ENCODE results near the gene CEMIP. TPM values are rescaled to one million over a fixed set of nuclear protein-coding genes. Genes with fewer than 3 reads are reported as not detected.

CEMIP gene
- total RNA-seq, 1 donor from 2014 or later: 3.6 TPM

DNA sequence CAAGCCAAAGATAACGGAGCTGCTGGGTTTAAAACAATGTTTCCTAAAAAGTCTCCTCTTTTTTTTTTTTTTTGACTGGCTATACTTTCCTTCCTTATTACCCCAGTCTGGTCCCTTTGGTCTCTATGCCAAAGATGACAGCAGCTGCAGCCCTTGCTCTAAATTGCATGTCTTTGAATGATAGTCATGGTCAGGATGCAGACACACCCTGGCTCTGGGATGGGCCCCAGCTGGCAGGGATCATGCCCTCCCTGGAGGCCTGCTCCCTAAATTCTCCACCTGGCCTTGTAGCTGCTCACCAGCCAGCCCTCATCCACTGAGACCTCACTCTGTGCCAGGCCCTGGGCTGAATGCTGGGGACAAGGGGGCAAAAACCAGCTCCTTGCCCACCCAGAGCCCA lies 114.6 kb downstream of the CEMIP start:
- H3K27me3 Mint-ChIP-seq (ENCODE audit: low read depth, unreplicated experiment): peaks cover 1% of the 10 kb centered on the region
- Histone ChIP-seq H3K4me2 (ENCODE audit: low read length) (no peak overlapping the region), H3K9ac (ENCODE audit: low read length) (no peak overlapping the region), H3K4me1 (ENCODE audit: insufficient read depth, low read length) (no peaks in the 10 kb centered on the region), H3K79me2 (ENCODE audit: insufficient read depth, low read length) (no peaks in the 10 kb centered on the region), H2AFZ (ENCODE audit: low read depth, low read length) (no peak overlapping the region), H4K20me1 (ENCODE audit: insufficient read depth, low read length) (no peaks in the 10 kb centered on the region), H3K36me3 (ENCODE audit: insufficient read depth, low read length) (peaks cover 4% of the 10 kb centered on the region), H3K9me3 (ENCODE audit: insufficient read depth, low read depth, low read length) (no peaks in the 10 kb centered on the region), H3K27ac (ENCODE audit: low read depth, low read length) (no peak overlapping the region), H3K27me3 (ENCODE audit: insufficient read depth, low read length) (no peaks in the 10 kb centered on the region), H3K4me3 (ENCODE audit: insufficient read depth, low read depth, low read length) (no peak overlapping the region)
- TF ChIP-seq, protein P1, sequence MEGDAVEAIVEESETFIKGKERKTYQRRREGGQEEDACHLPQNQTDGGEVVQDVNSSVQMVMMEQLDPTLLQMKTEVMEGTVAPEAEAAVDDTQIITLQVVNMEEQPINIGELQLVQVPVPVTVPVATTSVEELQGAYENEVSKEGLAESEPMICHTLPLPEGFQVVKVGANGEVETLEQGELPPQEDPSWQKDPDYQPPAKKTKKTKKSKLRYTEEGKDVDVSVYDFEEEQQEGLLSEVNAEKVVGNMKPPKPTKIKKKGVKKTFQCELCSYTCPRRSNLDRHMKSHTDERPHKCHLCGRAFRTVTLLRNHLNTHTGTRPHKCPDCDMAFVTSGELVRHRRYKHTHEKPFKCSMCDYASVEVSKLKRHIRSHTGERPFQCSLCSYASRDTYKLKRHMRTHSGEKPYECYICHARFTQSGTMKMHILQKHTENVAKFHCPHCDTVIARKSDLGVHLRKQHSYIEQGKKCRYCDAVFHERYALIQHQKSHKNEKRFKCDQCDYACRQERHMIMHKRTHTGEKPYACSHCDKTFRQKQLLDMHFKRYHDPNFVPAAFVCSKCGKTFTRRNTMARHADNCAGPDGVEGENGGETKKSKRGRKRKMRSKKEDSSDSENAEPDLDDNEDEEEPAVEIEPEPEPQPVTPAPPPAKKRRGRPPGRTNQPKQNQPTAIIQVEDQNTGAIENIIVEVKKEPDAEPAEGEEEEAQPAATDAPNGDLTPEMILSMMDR (IDR thresholded peaks at IDR 0.05; ENCODE audit: insufficient read depth, low read depth, low read length): no peak
- TF ChIP-seq EZH2 (IDR thresholded peaks at IDR 0.05; ENCODE audit: insufficient read depth, low read length): no peak
- H3K4me1 Mint-ChIP-seq (ENCODE audit: low read depth, unreplicated experiment): peaks cover 8% of the 10 kb centered on the region
- H3K4me3 Mint-ChIP-seq (ENCODE audit: unreplicated experiment): no peak overlapping the region
- H3K27ac Mint-ChIP-seq (ENCODE audit: unreplicated experiment): no peak overlapping the region
- DNase-seq (ENCODE audit: low read depth): no peak
- no peak for FAIRE-seq
- peaks cover 3% of the 10 kb centered on the region for H3K36me3 Mint-ChIP-seq (ENCODE audit: low read depth, unreplicated experiment)
- H3K9me3 Mint-ChIP-seq (ENCODE audit: unreplicated experiment): no peaks in the 10 kb centered on the region

DNA sequence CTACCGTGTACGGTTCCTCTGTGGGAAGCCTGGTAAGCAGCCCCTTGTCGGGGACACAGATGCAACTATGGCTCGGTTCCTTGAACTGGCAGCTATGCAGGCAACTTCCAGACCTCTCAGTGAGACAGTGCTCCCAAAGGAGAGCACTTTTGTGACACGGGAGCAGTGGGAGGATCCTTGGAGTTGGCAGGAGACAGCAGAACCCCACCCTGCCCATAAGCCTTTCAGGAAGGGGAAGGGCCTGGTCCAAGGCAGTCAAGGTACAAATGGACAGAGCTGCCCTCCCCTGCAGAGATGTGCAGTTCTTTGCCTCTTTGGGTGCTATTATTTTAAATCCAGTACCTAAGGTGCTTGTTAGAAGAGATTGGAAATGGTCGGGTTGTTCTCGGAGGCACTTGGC lies 115.9 kb downstream of the CEMIP start:
- Histone ChIP-seq H3K4me1 (ENCODE audit: insufficient read depth, low read length) (no peaks in the 10 kb centered on the region), H3K9me3 (ENCODE audit: insufficient read depth, low read depth, low read length) (no peaks in the 10 kb centered on the region), H4K20me1 (ENCODE audit: insufficient read depth, low read length) (no peaks in the 10 kb centered on the region), H3K9ac (ENCODE audit: low read length) (no peak overlapping the region), H3K27me3 (ENCODE audit: insufficient read depth, low read length) (no peaks in the 10 kb centered on the region), H3K4me3 (ENCODE audit: insufficient read depth, low read depth, low read length) (no peak overlapping the region), H3K36me3 (ENCODE audit: insufficient read depth, low read length) (peaks cover 4% of the 10 kb centered on the region), H2AFZ (ENCODE audit: low read depth, low read length) (no peak overlapping the region), H3K27ac (ENCODE audit: low read depth, low read length) (no peak overlapping the region), H3K4me2 (ENCODE audit: low read length) (no peak overlapping the region), H3K79me2 (ENCODE audit: insufficient read depth, low read length) (no peaks in the 10 kb centered on the region)
- no peaks in the 10 kb centered on the region for H3K9me3 Mint-ChIP-seq (ENCODE audit: unreplicated experiment)
- no peak overlapping the region for H3K4me3 Mint-ChIP-seq (ENCODE audit: unreplicated experiment)
- no peak overlapping the region for H3K27ac Mint-ChIP-seq (ENCODE audit: unreplicated experiment)
- peaks cover 5% of the 10 kb centered on the region for H3K27me3 Mint-ChIP-seq (ENCODE audit: low read depth, unreplicated experiment)
- TF ChIP-seq, protein P1 (IDR thresholded peaks at IDR 0.05; ENCODE audit: insufficient read depth, low read depth, low read length): no peak
- no peak for TF ChIP-seq EZH2 (IDR thresholded peaks at IDR 0.05; ENCODE audit: insufficient read depth, low read length)
- peaks cover 6% of the 10 kb centered on the region for H3K36me3 Mint-ChIP-seq (ENCODE audit: low read depth, unreplicated experiment)
- DNase-seq (ENCODE audit: low read depth) (no peak), FAIRE-seq (no peak)
- H3K4me1 Mint-ChIP-seq (ENCODE audit: low read depth, unreplicated experiment): peaks cover 8% of the 10 kb centered on the region

DNA sequence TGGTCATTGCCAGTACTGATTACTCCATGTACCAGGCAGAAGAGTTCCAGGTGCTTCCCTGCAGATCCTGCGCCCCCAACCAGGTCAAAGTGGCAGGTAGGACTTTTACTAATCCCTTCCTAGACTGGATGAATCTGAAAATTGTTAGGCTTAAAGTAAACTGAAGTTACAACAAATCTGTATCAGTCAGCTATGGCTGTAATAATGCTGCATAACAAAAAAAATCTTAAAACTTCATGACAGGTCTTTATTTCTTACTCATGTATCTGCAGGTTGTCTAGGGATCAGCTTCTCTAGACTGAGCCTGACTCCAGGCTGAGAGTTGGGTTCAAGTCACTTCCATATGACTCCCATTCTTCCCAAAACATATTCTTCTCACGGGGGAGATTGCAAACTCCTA lies 116.8 kb downstream of the CEMIP start:
- Mint-ChIP-seq H3K27ac (ENCODE audit: unreplicated experiment) (no peak overlapping the region), H3K27me3 (ENCODE audit: low read depth, unreplicated experiment) (peaks cover 5% of the 10 kb centered on the region), H3K36me3 (ENCODE audit: low read depth, unreplicated experiment) (peaks cover 6% of the 10 kb centered on the region), H3K9me3 (ENCODE audit: unreplicated experiment) (no peaks in the 10 kb centered on the region), H3K4me3 (ENCODE audit: unreplicated experiment) (no peak overlapping the region), H3K4me1 (ENCODE audit: low read depth, unreplicated experiment) (peaks cover 2% of the 10 kb centered on the region)
- no peak overlapping the region for H3K9ac ChIP-seq (ENCODE audit: low read length)
- no peak overlapping the region for H3K4me3 ChIP-seq (ENCODE audit: insufficient read depth, low read depth, low read length)
- DNase-seq (ENCODE audit: low read depth): no peak
- H3K4me1 ChIP-seq (ENCODE audit: insufficient read depth, low read length): no peaks in the 10 kb centered on the region
- H3K79me2 ChIP-seq (ENCODE audit: insufficient read depth, low read length): no peaks in the 10 kb centered on the region
- no peak for TF ChIP-seq EZH2 (IDR thresholded peaks at IDR 0.05; ENCODE audit: insufficient read depth, low read length)
- TF ChIP-seq, protein P1 (IDR thresholded peaks at IDR 0.05; ENCODE audit: insufficient read depth, low read depth, low read length): no peak
- no peak for FAIRE-seq
- H3K27me3 ChIP-seq (ENCODE audit: insufficient read depth, low read length): no peaks in the 10 kb centered on the region
- no peak overlapping the region for H3K27ac ChIP-seq (ENCODE audit: low read depth, low read length)
- H4K20me1 ChIP-seq (ENCODE audit: insufficient read depth, low read length): no peaks in the 10 kb centered on the region
- H3K36me3 ChIP-seq (ENCODE audit: insufficient read depth, low read length): peaks cover 4% of the 10 kb centered on the region
- H3K9me3 ChIP-seq (ENCODE audit: insufficient read depth, low read depth, low read length): no peaks in the 10 kb centered on the region
- no peak overlapping the region for H2AFZ ChIP-seq (ENCODE audit: low read depth, low read length)
- no peak overlapping the region for H3K4me2 ChIP-seq (ENCODE audit: low read length)
